GM18858 (cell line): ENCODE results near the gene FBXO36.
"Not testable (repeated sequence)": the region's sequence is repeated elsewhere in the genome, so short reads cannot be mapped to it uniquely, and the experiment has no call there.

Experiments
- ATAC-seq: cut with Tn5 transposase; IDR thresholded peaks from one replicate; pipeline ENCODE4 v1.9.1; 2021; ENCODE audit not compliant: unreplicated experiment

FBXO36 gene

DNA sequence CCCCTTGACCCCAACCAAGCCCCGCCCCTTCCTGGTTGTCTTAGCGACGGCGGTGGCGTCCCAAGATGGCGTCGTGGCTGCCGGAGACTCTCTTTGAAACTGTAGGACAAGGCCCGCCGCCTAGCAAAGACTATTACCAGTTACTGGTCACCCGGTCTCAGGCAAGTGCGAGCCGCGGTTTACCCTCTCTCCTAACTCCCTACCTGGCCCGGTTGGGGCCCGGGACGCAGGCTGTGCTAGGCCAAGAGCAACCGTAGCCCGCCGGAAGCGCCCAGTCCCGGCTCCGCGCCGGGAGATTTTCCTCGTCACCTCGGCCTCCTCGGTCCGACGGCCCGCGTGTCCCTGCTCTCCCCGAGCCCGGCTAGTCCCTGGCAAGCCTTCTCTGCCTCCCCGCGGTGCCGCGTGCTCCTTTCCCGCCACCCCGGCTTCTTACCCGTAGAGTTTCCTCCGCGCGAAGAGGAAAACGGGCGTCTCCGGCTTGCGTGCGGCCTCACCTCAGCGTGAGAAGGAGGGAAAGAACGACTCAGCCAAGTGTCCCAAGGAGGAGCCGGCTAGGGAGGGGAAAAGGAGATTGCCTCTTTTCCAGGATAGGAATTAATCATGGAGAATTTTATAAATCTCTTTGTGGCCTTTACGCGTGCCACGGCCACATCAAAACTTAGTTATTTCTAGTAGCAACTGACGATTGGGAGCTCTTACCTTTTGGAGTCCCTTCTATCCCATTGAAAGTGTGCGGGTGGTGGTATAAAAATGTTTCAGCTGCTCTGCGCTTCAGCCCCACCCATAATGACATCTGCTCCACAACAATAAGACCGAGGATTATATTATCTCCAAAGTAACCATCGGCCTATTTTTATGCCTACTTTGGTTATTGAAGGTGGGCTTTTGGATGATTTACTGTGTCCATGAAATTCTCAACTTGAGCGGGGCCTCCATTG lies at the start of gene FBXO36:
Gene FBXO36, plus strand, starts transcription at position 55 of the 938 bp plus-strand sequence. Its CDS starts 11 bp downstream, at position 66.
- ATAC-seq, result peak; percentile 37

- peak; percentile 82 for ATAC-seq
Observed at GRCh38 chr2:229873123-229873581, 49.2 kb upstream of the FBXO36 start.

GRCh38 chr2:229874647-229875046 lies 47.7 kb upstream of the FBXO36 start:
- no peak for ATAC-seq

DNA sequence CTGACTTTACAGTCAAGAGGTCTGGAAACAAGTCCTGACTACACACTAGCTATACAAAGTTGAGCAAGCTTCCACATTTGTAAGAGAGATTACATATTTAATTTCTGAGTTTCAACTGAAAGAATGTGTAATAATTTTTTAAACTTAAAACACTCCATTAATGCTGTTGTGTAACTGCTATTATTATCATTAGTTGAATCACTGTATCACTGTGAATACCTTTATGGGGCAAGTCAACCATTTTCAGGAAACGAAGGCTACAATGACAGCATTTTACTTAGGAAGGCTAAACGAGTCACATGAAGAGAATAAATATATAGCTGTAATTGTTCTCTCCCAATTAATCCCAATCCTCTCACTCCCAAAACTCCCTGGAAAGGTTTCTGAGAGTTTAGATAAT lies 46.8 kb upstream of the FBXO36 start:
- no peak for ATAC-seq

GRCh38 chr2:229879191-229879950 lies 42.9 kb upstream of the FBXO36 start:
- ATAC-seq, result no peak

DNA sequence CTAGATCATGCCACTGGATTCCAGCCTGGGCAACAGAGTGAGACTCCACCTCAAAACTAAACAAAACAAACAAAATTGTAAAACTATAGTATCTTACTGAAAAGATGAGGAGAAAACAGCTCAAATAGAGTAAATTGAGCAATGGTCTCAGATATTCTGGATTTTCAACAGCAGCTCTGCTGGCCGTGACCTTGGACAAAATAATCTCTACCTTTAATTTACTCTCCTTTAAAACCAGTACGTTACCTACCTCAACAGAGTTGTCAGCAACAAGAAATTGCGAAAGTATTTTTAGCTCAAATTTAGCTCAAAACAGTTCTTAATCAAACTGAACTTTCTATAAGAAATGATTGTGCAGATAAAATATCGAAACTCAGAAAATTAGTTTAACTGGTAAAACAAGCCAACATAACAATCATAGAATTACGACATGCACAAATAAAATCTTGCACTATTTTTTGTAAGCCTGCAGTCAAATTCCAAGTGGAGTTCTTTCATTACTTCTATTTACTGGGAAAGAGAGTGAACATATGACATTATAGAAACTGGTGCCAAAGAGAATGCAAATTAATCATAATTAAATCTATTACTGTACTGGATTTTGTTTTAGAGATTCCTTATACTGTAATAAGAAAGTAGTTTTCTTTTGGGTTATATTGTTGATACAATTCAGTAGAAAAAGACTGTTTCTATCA lies 41.3 kb upstream of the FBXO36 start:
- no peak for ATAC-seq

DNA sequence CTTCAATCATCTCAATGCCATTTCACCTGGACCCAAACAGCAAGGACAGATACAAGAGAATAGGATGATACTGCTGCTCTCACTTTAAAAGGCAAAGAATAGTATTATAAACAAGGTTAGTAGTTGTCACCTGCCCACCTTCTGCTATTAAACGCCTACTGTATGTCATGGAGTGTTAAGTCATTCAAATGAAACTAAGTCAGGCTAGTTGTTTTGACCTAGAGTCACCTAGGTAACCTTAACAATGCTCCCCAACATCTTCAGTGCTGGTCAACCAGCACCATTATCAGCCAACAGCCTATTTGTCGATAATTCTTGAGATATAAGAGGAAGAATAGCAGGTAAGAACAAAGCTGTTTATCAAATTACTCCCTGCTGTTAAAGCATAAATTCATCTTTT lies 39.7 kb upstream of the FBXO36 start:
- ATAC-seq, result no peak

- peak; percentile 76 for ATAC-seq
Observed at GRCh38 chr2:229884775-229885699, 37.3 kb upstream of the FBXO36 start.

- no peak for ATAC-seq
Observed at GRCh38 chr2:229887441-229887840, 34.9 kb upstream of the FBXO36 start.

GRCh38 chr2:229888031-229888430 lies 34.3 kb upstream of the FBXO36 start:
- no peak for ATAC-seq

DNA sequence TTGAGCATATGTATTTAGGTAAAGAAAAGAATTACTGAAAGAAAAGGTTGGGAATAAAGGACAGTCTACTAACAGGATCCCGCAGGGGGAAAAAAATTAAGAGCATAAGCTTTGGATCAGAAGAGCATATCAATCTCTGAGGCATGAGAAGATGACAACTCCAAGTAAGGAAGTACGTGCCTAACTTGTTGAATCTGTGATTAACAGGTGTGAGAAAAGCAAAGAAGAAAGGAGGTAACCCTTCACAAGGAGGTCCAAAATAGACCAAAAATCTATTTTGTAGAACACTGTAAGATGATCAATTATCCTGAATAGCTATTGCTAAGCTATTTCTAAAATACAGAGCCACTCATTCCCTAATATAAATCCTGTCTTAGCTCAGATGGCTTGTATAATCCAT lies 33.3 kb upstream of the FBXO36 start:
- ATAC-seq, result no peak

- ATAC-seq, result no peak
Observed at GRCh38 chr2:229896857-229897256, 25.4 kb upstream of the FBXO36 start.

DNA sequence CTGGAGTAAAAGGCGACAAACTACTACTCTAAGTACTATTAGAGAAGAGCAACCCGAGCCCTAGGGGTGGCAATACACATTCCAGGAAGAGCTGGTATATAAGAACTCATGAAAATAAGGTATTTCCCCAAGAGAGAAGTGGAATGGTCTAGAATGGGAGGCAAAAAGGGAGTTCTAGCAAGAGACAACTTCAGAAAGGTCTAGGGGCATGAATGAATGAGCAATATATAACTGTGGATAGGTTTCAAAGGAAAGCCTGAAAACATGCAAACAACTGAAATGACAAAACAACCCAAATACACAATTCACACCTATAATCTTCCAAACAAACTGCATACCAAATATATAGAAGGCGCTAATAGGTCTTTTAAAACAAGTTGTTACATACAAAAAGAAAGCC lies 22.7 kb upstream of the FBXO36 start:
- no peak for ATAC-seq

DNA sequence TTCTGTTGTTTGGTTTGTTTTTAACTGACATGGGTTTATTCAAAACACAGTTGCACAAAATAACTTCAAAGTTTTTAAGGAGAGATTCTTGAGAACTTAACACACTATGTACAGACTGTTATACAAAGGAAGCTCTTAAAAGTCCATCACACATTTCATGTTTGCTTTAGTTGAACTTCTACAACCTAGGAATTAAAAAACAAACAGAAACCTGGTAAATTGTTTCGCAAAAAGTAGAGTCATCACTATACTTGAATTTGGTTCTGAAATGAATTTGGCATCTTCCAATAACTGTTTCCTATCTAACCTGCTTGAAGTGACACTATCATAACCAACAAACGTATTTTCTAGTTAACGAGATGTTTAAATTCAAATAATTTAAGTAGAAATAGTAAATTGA lies 22.3 kb upstream of the FBXO36 start:
- ATAC-seq, result no peak

GRCh38 chr2:229900514-229900913 lies 21.8 kb upstream of the FBXO36 start:
- not testable (repeated sequence) for ATAC-seq

DNA sequence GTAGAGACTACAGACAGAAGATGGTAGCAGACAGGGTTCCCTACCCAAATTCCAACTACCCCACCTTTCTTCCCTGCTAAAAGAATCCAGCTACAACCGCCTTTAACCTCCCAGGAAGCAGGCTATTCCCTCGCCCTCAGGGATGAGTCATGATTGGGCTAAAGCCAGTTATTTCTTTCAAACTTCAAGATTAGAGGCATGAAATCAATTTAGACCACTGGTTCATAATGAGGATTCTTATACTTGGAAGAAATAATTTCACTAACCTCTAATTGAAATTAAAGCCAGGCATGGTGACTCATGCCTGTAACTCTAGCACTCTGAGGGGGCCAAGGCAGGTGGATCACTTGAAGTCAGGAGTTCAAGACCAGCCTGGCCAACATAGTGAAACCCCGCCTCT lies 20.5 kb upstream of the FBXO36 start:
- no peak for ATAC-seq

DNA sequence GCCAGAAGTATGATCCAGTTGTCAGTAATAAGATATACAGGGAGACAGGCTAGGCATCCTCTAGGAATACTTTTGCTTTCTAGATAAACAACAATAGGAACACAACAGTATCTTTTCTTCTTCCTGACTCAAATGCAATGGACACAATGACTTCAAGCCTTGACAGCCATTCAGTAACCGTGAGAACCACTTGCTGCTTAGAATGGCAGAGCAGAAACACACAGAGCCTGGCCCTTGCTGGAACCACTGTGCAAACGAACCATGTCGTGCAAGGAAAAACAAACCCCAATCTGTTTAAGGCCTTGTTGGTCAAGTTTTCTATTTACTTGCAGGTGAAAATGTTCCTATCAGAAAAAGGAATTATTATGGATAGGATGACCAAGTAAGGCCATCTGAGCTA lies 19.3 kb upstream of the FBXO36 start:
- ATAC-seq, result no peak

DNA sequence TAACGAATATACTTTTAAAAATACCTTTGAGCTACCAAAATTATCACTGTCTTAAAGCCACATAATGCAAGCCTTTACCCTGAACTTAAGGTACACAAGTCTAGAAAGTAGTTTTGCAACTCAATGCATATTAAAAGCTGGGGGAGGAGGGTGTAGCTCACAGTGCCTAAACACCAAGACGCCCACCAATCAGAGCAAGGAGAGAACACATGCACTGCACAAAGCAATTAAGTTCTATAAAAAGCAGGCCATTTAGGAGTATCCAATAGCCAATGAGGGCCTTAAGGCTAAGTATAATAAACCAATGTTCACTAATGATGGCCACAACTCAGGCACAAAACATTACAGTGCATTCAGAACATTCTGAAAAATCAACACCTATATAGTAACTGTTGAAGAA lies 16.7 kb upstream of the FBXO36 start:
- no peak for ATAC-seq

- ATAC-seq, result no peak
Observed at GRCh38 chr2:229909090-229909489, 13.2 kb upstream of the FBXO36 start.

DNA sequence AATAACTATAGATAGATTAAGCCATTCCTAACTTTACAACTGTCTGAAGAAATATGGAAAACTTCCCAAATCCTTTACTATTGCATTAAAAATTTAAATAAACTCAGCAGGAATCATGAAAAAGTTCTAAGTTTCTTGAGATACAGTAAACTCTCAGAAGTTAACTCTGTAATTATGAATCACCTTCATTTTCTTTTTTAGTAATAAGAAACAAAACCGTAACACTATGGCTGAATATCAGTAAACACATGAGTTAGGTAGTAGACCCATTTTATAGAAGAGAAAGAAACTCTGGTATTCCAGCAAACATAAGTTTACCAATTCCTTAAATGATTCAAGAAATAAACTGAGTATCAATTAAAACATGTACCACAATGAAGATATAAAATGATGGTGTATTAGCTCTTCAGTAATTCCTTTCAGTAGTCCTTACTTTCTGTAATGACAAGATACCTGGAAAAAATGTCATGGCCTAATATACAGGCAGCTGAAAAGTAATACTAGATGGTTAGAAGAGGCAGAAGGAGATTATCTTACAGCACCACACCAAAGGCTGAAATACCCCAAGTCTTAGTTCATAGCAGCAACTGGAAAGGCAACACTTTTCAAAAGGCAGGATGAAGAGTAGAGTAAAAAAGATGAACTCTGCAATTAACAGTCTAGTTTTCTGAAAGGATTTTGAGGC lies 12.0 kb upstream of the FBXO36 start:
- peak; percentile 18 for ATAC-seq
